Measurements from ENCODE around the gene WNT9B. TPM values are rescaled to one million over a fixed set of nuclear protein-coding genes. Genes with fewer than 3 reads are reported as not detected.

WNT9B gene
- total and polyA plus RNA-seq, 2 of the 13 experiments (the other 11 are each of a cell fraction or from before 2014, with no cell fraction given) = not detected

DNA sequence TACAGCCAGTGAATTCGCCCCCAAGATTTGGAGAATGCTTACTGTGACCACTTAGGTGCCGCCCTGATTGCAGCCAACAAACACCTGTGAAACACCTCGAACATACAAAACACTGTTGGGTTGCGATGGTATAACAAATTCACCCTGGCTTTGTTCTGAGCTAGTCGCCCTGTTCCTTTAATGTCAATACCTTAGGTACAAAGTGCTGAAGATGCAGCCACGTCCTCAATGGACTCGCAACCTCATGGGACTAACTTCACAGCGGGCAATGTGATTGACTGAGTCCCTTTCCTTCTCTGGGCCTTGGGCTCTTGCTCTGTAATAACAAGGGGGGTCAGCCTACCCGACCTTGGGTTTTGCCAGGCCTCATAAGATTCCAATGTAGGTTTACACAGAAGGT is 42.6 kb downstream of the WNT9B start (continued):
- no peak for TF ChIP-seq HDAC6 (IDR thresholded peaks at IDR 0.05; ENCODE audit: low read depth, low read length)
- TF ChIP-seq ZNF143 (CRISPR knock-in tag; IDR thresholded peaks at IDR 0.05) = no peak
- TF ChIP-seq, protein P1, sequence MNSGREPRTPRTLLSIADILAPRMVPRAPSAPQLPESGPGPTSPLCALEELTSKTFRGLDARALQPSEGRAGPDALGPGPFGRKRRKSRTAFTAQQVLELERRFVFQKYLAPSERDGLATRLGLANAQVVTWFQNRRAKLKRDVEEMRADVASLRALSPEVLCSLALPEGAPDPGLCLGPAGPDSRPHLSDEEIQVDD (CRISPR knock-in tag; IDR thresholded peaks at IDR 0.05; ENCODE audit: borderline replicate concordance) = no peak
- TF ChIP-seq, protein P2, sequence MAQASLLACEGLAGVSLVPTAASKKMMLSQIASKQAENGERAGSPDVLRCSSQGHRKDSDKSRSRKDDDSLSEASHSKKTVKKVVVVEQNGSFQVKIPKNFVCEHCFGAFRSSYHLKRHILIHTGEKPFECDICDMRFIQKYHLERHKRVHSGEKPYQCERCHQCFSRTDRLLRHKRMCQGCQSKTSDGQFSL (CRISPR knock-in tag; IDR thresholded peaks at IDR 0.05) = no peak
- no peak for TF ChIP-seq ATM (IDR thresholded peaks at IDR 0.05; ENCODE audit: borderline replicate concordance)
- no peak for TF ChIP-seq SP5 (CRISPR knock-in tag; IDR thresholded peaks at IDR 0.05; ENCODE audit: borderline replicate concordance, low read depth)
- TF ChIP-seq ZSCAN9 (CRISPR knock-in tag; IDR thresholded peaks at IDR 0.05; ENCODE audit: borderline replicate concordance) = no peak
- no peak for TF ChIP-seq ZNF256 (CRISPR knock-in tag; conservative IDR thresholded peaks at IDR 0.05)
- no peak for TF ChIP-seq IRX3 (CRISPR knock-in tag; IDR thresholded peaks at IDR 0.05; ENCODE audit: borderline replicate concordance, low read depth)
- no peak for TF ChIP-seq ZNF251 (CRISPR knock-in tag; IDR thresholded peaks at IDR 0.05)
- TF ChIP-seq HNF4A (CRISPR knock-in tag; IDR thresholded peaks at IDR 0.05) = peak; percentile 81
- TF ChIP-seq MEIS2 (CRISPR knock-in tag; IDR thresholded peaks at IDR 0.05) = no peak
- TF ChIP-seq IRF2 (CRISPR knock-in tag; IDR thresholded peaks at IDR 0.05) = no peak
- no peak for TF ChIP-seq SMARCC2 (IDR thresholded peaks at IDR 0.05)
- no peak for TF ChIP-seq REL (CRISPR knock-in tag; conservative IDR thresholded peaks at IDR 0.05)
- no peak for TF ChIP-seq SIX1 (CRISPR knock-in tag; IDR thresholded peaks at IDR 0.05; ENCODE audit: borderline replicate concordance)
- no peak for TF ChIP-seq ZNF17 (CRISPR knock-in tag; IDR thresholded peaks at IDR 0.05)
- TF ChIP-seq ZNF761 (CRISPR knock-in tag; conservative IDR thresholded peaks at IDR 0.05) = no peak
- no peak for TF ChIP-seq ELF3 (CRISPR knock-in tag; IDR thresholded peaks at IDR 0.05)
- TF ChIP-seq TBX2 (CRISPR knock-in tag; IDR thresholded peaks at IDR 0.05; ENCODE audit: borderline replicate concordance) = no peak
- TF ChIP-seq ZNF3 (CRISPR knock-in tag; IDR thresholded peaks at IDR 0.05) = 0 out of 2 replicates have a peak, but pooled peaks have one; percentile 30
- no peak for TF ChIP-seq MED8 (CRISPR knock-in tag; IDR thresholded peaks at IDR 0.05; ENCODE audit: insufficient replicate concordance)
- TF ChIP-seq ZNF589 (CRISPR knock-in tag; conservative IDR thresholded peaks at IDR 0.05) = no peak
- TF ChIP-seq ZKSCAN1 (IDR thresholded peaks at IDR 0.05; ENCODE audit: low read length) = no peak
- TF ChIP-seq, protein P3, sequence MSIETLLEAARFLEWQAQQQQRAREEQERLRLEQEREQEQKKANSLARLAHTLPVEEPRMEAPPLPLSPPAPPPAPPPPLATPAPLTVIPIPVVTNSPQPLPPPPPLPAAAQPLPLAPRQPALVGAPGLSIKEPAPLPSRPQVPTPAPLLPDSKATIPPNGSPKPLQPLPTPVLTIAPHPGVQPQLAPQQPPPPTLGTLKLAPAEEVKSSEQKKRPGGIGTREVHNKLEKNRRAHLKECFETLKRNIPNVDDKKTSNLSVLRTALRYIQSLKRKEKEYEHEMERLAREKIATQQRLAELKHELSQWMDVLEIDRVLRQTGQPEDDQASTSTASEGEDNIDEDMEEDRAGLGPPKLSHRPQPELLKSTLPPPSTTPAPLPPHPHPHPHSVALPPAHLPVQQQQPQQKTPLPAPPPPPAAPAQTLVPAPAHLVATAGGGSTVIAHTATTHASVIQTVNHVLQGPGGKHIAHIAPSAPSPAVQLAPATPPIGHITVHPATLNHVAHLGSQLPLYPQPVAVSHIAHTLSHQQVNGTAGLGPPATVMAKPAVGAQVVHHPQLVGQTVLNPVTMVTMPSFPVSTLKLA (IDR thresholded peaks at IDR 0.05) = no peak
- TF ChIP-seq, protein P4, sequence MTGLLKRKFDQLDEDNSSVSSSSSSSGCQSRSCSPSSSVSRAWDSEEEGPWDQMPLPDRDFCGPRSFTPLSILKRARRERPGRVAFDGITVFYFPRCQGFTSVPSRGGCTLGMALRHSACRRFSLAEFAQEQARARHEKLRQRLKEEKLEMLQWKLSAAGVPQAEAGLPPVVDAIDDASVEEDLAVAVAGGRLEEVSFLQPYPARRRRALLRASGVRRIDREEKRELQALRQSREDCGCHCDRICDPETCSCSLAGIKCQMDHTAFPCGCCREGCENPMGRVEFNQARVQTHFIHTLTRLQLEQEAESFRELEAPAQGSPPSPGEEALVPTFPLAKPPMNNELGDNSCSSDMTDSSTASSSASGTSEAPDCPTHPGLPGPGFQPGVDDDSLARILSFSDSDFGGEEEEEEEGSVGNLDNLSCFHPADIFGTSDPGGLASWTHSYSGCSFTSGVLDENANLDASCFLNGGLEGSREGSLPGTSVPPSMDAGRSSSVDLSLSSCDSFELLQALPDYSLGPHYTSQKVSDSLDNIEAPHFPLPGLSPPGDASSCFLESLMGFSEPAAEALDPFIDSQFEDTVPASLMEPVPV (CRISPR knock-in tag; IDR thresholded peaks at IDR 0.05) = no peak
- no peak for TF ChIP-seq CAMTA2 (CRISPR knock-in tag; IDR thresholded peaks at IDR 0.05; ENCODE audit: borderline replicate concordance)
- TF ChIP-seq, protein P5, sequence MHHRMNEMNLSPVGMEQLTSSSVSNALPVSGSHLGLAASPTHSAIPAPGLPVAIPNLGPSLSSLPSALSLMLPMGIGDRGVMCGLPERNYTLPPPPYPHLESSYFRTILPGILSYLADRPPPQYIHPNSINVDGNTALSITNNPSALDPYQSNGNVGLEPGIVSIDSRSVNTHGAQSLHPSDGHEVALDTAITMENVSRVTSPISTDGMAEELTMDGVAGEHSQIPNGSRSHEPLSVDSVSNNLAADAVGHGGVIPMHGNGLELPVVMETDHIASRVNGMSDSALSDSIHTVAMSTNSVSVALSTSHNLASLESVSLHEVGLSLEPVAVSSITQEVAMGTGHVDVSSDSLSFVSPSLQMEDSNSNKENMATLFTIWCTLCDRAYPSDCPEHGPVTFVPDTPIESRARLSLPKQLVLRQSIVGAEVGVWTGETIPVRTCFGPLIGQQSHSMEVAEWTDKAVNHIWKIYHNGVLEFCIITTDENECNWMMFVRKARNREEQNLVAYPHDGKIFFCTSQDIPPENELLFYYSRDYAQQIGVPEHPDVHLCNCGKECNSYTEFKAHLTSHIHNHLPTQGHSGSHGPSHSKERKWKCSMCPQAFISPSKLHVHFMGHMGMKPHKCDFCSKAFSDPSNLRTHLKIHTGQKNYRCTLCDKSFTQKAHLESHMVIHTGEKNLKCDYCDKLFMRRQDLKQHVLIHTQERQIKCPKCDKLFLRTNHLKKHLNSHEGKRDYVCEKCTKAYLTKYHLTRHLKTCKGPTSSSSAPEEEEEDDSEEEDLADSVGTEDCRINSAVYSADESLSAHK (CRISPR knock-in tag; IDR thresholded peaks at IDR 0.05; ENCODE audit: borderline replicate concordance) = no peak
